A204.1 (cell line): ENCODE data around the gene CAMP.
"Not testable (repeated sequence)": the region's sequence is repeated elsewhere in the genome, so short reads cannot be mapped to it uniquely, and the experiment has no call there.

Experiments
- FAIRE-seq: peaks from 2 replicates; lab custom pipeline; 2012; peaks lifted over from hg19 to GRCh38; lab: Jason Lieb, UNC

Gene CAMP

DNA sequence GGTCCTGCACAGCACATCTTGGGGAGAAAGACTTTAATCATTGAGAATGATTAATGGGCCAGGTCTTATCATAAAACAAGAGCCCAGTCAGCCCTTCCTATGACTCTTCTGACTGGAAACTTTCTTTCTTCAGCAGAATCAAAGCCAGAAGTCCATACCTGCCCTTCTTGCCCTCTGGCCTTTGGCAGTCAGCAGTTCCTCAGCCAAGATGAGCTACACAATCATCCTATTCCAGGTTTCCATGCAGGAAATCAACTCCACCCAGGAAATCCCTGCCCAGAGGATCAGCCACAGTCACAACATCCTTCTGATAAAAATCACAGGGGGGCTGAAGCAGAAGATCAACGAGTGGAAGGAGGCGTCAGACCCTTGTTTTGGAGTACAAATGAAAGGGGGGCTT is 44.5 kb downstream of the CAMP start:
- FAIRE-seq, result no peak

DNA sequence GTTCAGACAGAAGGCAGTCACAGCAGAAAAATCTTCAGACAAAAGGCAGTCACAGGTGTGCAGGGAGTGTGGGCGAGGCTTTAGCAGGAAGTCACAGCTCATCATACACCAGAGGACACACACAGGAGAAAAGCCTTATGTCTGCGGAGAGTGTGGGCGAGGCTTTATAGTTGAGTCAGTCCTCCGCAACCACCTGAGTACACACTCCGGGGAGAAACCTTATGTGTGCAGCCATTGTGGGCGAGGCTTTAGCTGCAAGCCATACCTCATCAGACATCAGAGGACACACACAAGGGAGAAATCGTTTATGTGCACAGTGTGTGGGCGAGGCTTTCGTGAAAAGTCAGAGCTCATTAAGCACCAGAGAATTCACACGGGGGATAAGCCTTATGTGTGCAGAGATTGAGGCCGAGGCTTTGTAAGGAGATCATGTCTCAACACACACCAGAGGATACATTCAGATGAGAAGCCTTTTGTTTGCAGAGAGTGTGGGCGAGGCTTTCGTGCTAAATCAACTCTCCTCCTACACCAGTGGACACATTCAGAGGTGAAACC is 45.2 kb downstream of the CAMP start:
- FAIRE-seq, result no peak

DNA sequence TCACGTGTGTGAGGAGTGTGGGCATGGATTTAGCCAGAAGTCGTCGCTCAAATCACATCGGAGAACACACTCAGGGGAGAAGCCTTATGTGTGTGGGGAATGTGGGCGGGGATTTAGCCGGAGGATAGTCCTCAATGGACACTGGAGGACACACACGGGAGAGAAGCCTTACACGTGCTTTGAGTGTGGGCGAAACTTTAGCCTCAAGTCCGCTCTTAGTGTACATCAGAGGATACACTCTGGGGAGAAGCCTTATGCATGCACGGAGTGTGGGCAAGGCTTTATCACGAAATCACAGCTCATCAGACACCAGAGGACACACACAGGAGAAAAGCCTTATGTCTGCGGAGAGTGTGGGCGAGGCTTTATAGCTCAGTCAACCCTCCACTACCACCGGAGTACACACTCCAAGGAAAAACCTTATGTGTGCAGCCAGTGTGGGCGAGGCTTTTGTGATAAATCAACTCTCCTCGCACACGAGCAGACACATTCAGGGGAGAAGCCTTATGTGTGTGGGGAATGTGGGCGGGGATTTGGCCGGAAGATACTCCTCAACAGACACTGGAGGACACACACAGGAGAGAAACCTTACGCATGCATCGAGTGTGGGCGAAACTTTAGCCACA is 45.8 kb downstream of the CAMP start:
- no peak for FAIRE-seq

DNA sequence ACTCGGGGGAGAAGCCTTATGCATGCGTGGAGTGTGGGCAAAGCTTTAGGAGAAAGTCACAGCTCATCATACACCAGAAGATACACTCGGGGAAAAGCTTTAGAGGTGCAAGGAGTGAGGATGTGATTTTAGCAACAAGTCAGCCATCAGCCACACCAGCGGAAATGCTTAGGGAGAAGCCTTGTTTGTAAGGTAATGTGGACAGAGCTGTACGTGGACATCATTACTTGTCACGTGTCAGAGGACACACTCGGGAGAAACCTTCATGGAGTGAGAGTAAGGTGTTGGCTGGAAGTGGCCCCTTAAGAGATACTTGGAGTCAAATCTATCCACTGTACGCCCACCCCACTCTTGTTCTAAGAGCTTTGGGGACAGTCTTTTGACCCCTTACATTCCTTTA is 46.3 kb downstream of the CAMP start:
- no peak for FAIRE-seq

GRCh38 chr3:48270306-48270705 is 47.0 kb downstream of the CAMP start:
- no peak for FAIRE-seq

DNA sequence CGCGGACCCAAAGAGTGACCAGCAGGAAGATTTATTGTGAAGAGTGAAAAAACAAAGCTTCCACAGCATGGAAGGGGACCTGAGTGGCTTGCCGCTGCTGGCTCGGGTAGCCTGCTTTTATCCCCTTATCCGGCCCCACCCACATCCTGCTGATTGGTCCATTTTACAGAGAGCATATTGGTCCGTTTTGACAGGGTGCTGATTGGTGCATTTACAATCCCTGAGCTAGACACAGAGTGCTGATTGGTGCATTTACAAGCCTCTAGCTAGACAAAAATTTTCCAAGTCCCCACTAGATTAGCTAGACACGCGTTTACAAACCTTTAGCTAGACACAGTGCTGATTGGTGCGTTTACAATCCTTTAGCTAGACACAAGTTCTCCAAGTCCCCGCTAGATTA is 47.9 kb downstream of the CAMP start:
- not testable (repeated sequence) for FAIRE-seq

- FAIRE-seq, result no peak
These were observed 48.6 kb downstream of the CAMP start for GRCh38 chr3:48271763-48272498.

- FAIRE-seq, result no peak
These were observed 50.4 kb downstream of the CAMP start for GRCh38 chr3:48273594-48274211.

DNA sequence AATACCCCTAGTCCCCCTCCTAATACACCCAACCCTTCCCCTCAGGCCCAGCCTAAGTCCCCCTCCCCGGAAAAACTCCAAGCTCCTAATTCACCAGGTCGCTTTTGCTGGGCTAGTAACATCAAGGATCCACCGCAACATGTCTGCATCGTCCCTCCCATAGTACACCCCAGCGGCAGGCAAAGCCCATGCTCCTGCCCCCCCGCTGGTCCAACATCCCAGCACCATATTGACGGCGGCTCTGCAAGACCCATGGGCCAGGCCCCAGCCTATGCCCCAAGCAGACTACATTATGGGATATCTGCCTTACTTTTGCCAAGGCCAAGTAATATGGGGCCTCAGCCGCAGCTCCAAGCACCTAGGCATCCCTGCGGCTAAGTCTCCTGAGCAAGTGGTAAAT is 51.2 kb downstream of the CAMP start:
- no peak for FAIRE-seq
